Measurements from ENCODE around the gene MC3R.
"Not testable (repeated sequence)": the region's sequence is repeated elsewhere in the genome, so short reads cannot be mapped to it uniquely, and the experiment has no call there.

Gene MC3R

GRCh38 chr20:56217829-56218228, 30.7 kb upstream of the MC3R start:
- TF ChIP-seq, protein P1, sequence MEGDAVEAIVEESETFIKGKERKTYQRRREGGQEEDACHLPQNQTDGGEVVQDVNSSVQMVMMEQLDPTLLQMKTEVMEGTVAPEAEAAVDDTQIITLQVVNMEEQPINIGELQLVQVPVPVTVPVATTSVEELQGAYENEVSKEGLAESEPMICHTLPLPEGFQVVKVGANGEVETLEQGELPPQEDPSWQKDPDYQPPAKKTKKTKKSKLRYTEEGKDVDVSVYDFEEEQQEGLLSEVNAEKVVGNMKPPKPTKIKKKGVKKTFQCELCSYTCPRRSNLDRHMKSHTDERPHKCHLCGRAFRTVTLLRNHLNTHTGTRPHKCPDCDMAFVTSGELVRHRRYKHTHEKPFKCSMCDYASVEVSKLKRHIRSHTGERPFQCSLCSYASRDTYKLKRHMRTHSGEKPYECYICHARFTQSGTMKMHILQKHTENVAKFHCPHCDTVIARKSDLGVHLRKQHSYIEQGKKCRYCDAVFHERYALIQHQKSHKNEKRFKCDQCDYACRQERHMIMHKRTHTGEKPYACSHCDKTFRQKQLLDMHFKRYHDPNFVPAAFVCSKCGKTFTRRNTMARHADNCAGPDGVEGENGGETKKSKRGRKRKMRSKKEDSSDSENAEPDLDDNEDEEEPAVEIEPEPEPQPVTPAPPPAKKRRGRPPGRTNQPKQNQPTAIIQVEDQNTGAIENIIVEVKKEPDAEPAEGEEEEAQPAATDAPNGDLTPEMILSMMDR (IDR thresholded peaks at IDR 0.05; ENCODE audit: low read depth, low read length, missing control alignments): no peak
- Histone ChIP-seq H3K4me3 (ENCODE audit: low read depth, low read length) (no peak overlapping the region), H3K27me3 (replicated peaks) (no peaks in the 10 kb centered on the region), H3K36me3 (replicated peaks) (no peaks in the 10 kb centered on the region), H3K27ac (no peak overlapping the region)
- in situ Hi-C loops (cut with HindIII; ENCODE audit: low pct_ligation_motif_present, low sequenced_read_pairs): no loop called here
- no peak for DNase-seq

GRCh38 chr20:56221186-56221585, 27.3 kb upstream of the MC3R start:
- DNase-seq; H3K36me3 ChIP-seq (replicated peaks); H3K27ac ChIP-seq; H3K4me3 ChIP-seq (ENCODE audit: low read depth, low read length); H3K27me3 ChIP-seq (replicated peaks); in situ Hi-C loops (cut with HindIII; ENCODE audit: low pct_ligation_motif_present, low sequenced_read_pairs): not testable (repeated sequence)

DNA sequence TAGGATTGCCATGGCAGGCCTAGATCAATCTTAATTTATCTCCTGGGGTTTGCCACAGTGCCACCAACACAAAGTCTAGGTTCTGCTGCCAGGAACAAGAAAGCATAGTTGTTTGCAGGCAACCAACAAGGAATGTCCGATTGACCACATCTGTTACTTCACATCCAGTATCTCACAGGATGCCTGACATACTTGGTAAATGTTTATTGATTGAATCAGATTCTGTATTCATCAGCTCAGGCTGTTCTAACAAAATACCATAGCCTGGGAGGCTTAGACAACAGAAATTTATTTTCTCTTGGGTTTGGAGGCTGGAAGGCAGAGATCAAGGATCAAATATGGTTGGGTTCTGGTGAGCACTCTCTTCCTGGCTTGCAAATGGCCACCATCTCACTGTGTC, 26.3 kb upstream of the MC3R start:
- DNase-seq: no peak
- no peaks in the 10 kb centered on the region for H3K27me3 ChIP-seq (replicated peaks)
- H3K27ac ChIP-seq: no peak overlapping the region
- no peaks in the 10 kb centered on the region for H3K36me3 ChIP-seq (replicated peaks)
- TF ChIP-seq, protein P1 (IDR thresholded peaks at IDR 0.05; ENCODE audit: low read depth, low read length, missing control alignments): no peak
- H3K4me3 ChIP-seq (ENCODE audit: low read depth, low read length): no peak overlapping the region
- in situ Hi-C loops (cut with HindIII; ENCODE audit: low pct_ligation_motif_present, low sequenced_read_pairs): no loop called here

- in situ Hi-C loops (cut with HindIII; ENCODE audit: low pct_ligation_motif_present, low sequenced_read_pairs): no loop called here
- no peaks in the 10 kb centered on the region for H3K36me3 ChIP-seq (replicated peaks)
- H3K27me3 ChIP-seq (replicated peaks): no peaks in the 10 kb centered on the region
- no peak overlapping the region for H3K4me3 ChIP-seq (ENCODE audit: low read depth, low read length)
- DNase-seq: no peak
- H3K27ac ChIP-seq: no peak overlapping the region
- TF ChIP-seq, protein P1 (IDR thresholded peaks at IDR 0.05; ENCODE audit: low read depth, low read length, missing control alignments): no peak
Observed at GRCh38 chr20:56222945-56223344, 25.6 kb upstream of the MC3R start.

DNA sequence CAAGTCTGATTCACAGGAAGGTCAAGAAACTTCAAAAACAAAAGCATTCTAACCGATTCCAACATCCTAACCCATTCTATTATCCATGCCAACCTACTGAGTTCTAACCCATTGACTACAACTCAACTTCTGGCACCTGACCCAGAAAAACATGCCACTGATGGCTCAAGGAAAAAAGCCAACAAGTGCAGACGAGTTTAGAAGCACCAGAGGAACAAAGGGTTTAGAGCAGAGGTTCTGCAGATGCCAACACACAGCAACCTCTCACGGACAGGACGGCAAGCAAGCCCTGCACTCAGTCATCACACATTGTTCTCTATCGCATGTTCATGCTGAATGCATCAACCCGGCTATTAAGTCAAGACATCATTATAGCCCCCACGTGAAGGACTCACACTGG, 25.2 kb upstream of the MC3R start:
- Histone ChIP-seq H3K4me3 (ENCODE audit: low read depth, low read length) (no peak overlapping the region), H3K27ac (no peak overlapping the region), H3K36me3 (replicated peaks) (no peaks in the 10 kb centered on the region), H3K27me3 (replicated peaks) (no peaks in the 10 kb centered on the region)
- DNase-seq: no peak
- in situ Hi-C loops (cut with HindIII; ENCODE audit: low pct_ligation_motif_present, low sequenced_read_pairs): no loop called here
- TF ChIP-seq, protein P1 (IDR thresholded peaks at IDR 0.05; ENCODE audit: low read depth, low read length, missing control alignments): no peak

DNA sequence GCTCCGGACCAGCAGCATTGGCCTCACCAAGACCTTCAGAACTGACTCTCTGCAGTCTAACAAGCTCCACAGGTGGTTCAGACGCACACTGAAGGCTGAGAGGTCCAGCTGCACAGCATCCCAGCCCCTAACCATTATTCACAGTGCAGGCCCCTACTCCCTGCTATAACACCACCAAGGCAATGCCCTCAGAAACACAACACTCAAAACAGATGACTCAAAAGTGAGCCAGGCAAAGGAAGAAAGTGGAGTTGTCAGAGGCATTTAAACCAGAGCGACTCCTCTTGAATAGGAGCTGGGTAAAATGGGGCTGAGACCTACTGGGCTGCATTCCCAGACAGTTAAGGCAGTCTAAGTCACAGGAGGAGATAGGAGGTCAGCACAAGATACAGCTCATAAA, 20.5 kb upstream of the MC3R start:
- Histone ChIP-seq H3K4me3 (ENCODE audit: low read depth, low read length) (no peak overlapping the region), H3K36me3 (replicated peaks) (no peaks in the 10 kb centered on the region), H3K27me3 (replicated peaks) (no peaks in the 10 kb centered on the region), H3K27ac (no peak overlapping the region)
- TF ChIP-seq, protein P1 (IDR thresholded peaks at IDR 0.05; ENCODE audit: low read depth, low read length, missing control alignments): no peak
- no peak for DNase-seq
- in situ Hi-C loops (cut with HindIII; ENCODE audit: low pct_ligation_motif_present, low sequenced_read_pairs): no loop called here
